Ishikawa (cell line): ENCODE measurements around the gene YJEFN3.

Source experiments
- FOXM1 ChIP-seq: IDR thresholded peaks from 2 replicates; pipeline ENCODE4 v1.6.1; 2012; ENCODE audit warnings: low read depth, borderline replicate concordance
- TAF1 ChIP-seq: IDR thresholded peaks from 2 replicates; pipeline ENCODE4 v1.6.1; 2012; ENCODE audit warnings: low read depth, mild to moderate bottlenecking
- TEAD4 ChIP-seq: IDR thresholded peaks from 2 replicates; pipeline ENCODE4 v1.6.1; 2012

GRCh38 chr19:19495614-19496603 is 32.8 kb upstream of the YJEFN3 start:
- no peak for TF ChIP-seq TAF1
- no peak for TF ChIP-seq FOXM1
- TF ChIP-seq TEAD4 = no peak
